Stimulated activated CD4-positive, alpha-beta T cell treated with anti-CD3 and anti-CD28 coated beads, TNF-alpha, amount 100 ng/mL, for 4 hours (primary cell): ENCODE measurements around the gene EPB41L4A.
A peak's percentile ranks its signal among the peaks of the same experiment; 100 is the strongest.
"Not testable (repeated sequence)": the region's sequence is repeated elsewhere in the genome, so short reads cannot be mapped to it uniquely, and the experiment has no call there.

ENCODE experiments used
- DNase-seq, 3 experiments: peaks; one replicate each; pipeline ENCODE4 v3.0.0-alpha.2; 2020; ENCODE audit warnings: low read depth in 3 of 3

EPB41L4A gene, protein sequence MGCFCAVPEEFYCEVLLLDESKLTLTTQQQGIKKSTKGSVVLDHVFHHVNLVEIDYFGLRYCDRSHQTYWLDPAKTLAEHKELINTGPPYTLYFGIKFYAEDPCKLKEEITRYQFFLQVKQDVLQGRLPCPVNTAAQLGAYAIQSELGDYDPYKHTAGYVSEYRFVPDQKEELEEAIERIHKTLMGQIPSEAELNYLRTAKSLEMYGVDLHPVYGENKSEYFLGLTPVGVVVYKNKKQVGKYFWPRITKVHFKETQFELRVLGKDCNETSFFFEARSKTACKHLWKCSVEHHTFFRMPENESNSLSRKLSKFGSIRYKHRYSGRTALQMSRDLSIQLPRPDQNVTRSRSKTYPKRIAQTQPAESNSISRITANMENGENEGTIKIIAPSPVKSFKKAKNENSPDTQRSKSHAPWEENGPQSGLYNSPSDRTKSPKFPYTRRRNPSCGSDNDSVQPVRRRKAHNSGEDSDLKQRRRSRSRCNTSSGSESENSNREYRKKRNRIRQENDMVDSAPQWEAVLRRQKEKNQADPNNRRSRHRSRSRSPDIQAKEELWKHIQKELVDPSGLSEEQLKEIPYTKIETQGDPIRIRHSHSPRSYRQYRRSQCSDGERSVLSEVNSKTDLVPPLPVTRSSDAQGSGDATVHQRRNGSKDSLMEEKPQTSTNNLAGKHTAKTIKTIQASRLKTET

GRCh38 chr5:112419164-112419985, at the start of gene EPB41L4A:
TSS of gene EPB41L4A (minus strand) at chr5:112419277. CDS start at chr5:112419039, 238 bp downstream.
- DNase-seq = no peak

DNA sequence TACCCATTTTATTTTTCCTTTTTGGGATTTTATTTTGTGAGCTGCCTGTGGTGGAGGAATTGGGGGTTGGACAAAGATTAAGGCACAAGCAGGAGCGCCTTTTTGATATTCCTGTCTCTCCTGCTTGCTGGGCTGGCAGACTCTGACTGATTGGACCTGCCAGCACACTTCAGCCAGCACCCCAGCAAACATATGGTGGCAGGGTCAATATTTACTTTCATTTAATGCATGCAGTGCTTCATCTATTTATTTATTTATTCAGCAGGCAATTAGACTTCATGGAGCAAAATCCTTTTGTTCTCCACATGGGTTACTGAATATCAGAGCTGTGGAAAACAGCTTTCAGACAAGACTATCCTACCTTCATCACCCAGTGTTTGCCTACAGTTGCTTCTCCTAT, 48.4 kb upstream of the EPB41L4A start:
- DNase-seq = no peak

DNA sequence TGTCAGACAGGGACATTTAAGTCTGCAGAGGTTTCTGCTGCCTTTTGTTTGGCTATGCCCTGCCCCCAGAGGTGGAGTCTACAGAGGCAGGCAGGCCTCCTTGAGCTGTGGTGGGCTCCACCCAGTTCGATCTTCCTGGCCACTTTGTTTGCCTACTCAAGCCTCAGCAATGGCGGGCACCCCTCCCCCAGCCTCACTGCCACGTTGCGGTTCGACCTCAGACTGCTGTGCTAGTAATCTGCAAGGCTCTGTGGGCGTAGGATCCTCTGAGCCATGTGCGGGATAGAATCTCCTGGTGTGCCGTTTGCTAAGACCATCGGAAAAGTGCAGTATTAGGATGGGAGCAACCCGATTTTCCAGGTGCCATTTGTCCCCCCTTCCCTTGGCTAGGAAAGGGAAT, 47.2 kb upstream of the EPB41L4A start:
- not testable (repeated sequence) for DNase-seq

- DNase-seq = not testable (repeated sequence)
Measured at GRCh38 chr5:112447187-112447760, 28.2 kb upstream of the EPB41L4A start.

DNA sequence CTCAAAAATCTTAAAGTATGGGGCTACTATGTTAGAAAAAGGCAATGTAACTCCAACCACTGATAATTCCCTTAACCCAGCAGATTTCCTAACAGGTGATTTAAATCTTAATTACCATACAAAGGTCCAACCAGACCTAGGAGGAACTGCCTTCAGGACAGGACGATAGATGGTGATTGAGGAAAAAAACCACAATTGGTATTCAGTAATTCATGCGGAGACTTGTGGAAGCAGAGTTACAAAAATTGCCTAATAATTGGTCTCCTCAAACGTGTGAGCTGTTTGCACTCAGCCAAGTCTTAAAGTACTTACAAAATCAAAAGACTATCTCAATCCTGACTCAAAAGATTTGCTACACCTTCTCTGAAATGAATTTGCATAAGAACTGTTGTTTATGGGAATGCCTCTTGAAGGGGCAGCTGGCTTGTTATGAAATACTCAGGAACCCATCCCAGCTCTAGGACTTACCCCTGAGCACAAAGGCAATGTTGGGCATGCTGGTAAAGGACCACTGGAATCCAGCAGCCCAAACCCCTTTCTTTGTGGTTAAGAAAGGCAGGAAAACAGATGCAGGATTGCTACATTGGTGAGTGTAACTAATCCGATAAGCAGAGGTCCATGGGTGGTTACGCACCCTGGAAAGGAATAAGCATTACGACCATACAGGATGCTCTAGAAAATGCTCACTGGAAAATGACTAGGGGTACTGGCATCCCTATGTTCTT, 26.7 kb upstream of the EPB41L4A start:
- no peak for DNase-seq

GRCh38 chr5:112443932-112444331, 24.9 kb upstream of the EPB41L4A start:
- DNase-seq = not testable (repeated sequence)

DNA sequence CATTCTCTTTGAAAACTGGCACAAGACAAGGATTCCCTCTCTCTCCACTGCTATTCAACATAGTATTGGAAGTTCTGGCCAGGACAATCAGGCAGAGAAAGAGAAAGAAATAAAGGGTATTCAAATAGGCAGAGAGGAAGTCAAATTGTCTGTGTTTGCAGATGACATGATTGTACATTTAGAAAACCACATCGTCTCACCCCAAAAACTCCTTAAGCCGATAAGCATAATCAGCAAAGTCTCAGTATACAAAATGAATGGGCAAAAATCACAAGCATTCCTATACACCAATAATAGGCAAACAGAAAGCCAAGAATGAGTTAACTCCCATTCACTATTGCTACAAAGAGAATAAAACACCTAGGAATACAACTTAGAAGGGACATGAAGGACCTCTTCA, 21.0 kb upstream of the EPB41L4A start:
- DNase-seq = no peak

GRCh38 chr5:112436144-112436543, 17.1 kb upstream of the EPB41L4A start:
- no peak for DNase-seq

GRCh38 chr5:112434641-112435040, 15.6 kb upstream of the EPB41L4A start:
- DNase-seq = no peak

- DNase-seq = not testable (repeated sequence)
Measured at GRCh38 chr5:112426202-112426601, 7.1 kb upstream of the EPB41L4A start.

DNA sequence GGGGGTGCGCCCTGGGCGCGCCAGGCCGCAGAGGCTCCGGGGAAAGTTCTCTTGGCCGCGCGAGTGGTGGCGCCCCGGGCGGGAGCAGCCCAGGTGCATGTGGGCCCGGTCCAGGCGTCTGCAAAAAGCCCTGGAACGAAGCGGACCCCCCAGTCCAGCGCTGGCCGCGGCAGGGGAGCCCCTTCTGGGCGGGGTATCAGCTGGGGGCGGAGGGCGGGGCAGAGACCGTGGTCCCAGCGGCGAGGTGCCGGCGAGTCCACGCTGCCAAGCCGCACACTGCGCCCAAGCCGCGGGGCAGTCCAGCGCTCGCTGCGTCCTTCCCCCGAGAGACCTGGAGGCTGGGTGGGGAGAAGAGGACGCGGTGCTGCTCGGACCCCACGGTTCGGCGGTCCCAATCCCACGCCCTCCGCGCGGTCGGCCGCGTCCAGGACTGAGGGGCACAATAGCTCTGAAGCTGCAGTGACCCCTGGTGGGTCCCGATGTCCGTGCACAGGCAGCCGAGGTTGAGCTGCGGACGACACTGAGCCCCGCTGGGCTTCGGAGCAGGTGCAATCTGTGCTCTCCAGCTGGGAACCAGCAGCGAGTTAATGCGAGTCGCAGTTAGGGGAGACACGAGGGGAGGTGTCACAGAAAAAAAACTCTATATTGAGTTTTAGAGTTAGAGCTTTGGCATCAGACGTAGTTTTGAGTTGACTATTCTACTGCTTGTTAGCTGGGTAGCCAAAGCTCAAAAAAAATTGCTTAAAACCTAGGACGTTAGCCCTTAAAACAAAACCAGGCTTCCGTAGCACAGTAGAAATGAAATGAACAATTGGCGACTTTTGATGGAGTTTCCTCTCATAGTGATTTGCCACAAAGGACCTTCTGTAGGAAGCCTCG, 1.1 kb upstream of the EPB41L4A start:
- no peak for DNase-seq

DNA sequence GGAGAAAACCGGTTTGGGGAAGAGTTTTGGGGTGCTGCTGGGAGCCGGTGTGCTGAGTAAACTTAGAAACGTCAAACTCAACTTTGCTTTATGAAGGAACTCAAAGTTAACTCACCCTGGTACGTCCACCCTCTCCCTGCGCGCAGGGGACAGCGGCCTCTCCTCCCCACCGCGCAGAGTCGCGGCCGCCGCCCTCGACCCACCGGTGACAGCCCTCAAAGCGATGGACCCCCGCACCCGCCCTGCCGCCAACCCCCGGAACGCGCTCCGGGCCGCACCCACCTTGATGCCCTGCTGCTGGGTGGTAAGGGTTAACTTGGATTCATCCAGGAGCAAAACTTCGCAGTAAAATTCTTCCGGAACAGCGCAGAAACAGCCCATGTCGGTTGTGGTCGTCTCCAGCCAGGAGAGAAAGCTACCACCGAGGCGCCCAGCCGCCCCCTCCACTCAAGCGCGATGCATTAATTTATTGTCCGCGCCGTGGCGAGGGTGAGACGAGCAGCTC, 366 bp downstream of the EPB41L4A start:
- DNase-seq = no peak

GRCh38 chr5:112417931-112418658, 982 bp downstream of the EPB41L4A start:
- DNase-seq = peak in 1 of 3 experiments; percentile 13

DNA sequence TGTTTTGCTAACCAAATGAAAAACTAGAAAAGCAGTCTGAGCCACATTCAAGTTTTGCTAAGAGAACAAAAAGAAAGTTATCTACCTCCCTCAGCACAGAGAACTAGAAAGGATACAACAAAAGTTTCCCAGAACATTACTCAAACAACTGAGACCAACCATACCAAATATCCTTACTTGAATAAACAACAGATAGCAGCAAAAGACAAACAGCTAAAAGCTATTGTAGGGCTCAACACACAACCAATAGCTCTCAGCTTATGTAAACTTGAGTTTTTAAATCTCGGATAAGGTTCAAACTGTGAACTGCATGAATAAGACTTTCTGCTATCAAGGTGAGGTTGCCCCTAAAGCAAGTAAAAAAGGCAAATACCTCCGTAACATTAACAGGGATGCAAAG, 3.5 kb downstream of the EPB41L4A start:
- no peak for DNase-seq

DNA sequence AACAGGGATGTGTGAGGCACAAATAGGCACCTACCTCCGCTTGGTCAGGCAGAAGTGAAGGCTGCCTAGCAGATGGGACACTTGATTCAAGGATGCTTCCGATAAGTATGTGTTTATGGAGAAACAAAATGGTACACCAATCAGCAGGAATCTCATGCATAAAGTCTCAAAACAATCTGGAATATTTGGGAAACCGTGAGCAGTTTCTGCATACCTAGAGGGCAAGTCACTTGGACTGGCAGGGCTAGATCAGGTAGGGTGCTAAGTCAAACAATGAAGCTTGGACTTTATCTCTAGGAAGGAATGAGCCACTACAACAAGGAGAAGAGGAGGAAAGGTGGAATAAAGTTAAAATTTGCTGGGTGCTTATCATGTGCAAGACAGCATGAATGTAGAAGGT, 5.5 kb downstream of the EPB41L4A start:
- DNase-seq = no peak

DNA sequence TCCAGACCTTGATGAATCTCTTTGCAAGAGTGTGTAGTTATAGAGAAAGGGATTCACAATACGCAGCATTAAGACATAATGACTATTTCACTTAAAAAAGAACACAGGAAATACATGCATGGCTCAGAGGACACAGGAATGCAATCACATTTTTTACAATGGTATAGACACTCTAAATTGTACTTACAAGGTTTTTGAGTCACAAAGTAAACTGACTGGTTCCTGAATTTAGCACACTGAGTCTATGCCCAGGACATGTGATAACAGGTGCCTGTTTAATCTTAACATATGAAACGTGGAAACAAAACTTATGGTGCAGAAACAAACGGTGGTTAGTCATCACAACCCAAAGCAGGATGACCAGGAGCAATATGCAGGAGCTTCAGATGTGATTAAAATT, 6.7 kb downstream of the EPB41L4A start:
- DNase-seq = no peak

GRCh38 chr5:112411903-112412302, 7.2 kb downstream of the EPB41L4A start:
- DNase-seq = no peak

DNA sequence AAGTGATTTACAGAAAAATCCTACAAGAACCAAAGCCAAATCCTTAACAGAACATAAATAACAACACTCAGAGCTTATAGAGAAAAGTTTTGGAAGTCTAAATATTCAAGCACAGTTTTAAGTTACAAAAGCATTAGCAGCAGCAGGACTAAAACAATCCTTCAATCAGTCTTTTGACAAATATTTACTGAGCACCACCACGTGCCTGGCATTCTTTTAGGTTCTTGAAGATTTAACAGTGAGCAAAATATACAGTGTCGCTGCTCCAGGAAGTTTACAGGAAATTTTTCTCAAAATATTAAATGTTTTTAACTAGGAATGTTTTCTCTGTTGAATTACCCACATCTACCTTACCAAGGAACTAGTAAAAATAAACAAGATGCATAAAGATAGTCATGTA, 11.4 kb downstream of the EPB41L4A start:
- no peak for DNase-seq

- no peak for DNase-seq
Measured at GRCh38 chr5:112407240-112407639, 11.8 kb downstream of the EPB41L4A start.
